Breast epithelium (tissue), 4 donors: ENCODE data around the gene SFRP4. TPM values are rescaled to one million over a fixed set of nuclear protein-coding genes. Genes with fewer than 3 reads are reported as not detected.
A peak's percentile ranks its signal among the peaks of the same experiment; 100 is the strongest.

ENCODE experiments used
- DNase-seq, 2 donors: peaks; one replicate each; pipeline ENCODE4 v3.0.0-alpha.2; 2019; ENCODE audit warnings: low spot score in 2 of 2
- H3K27ac ChIP-seq, 2 donors: fragments of 200-600 bp; sonication (generic) in 1 of 2; one replicate each; pipeline ENCODE4 v1.5.1; 2016 to 2019; ENCODE audit warnings: mild to moderate bottlenecking in 1 of 2
- H3K27me3 ChIP-seq, 2 donors: fragments of 200-600 bp; sonication (generic) in 1 of 2; one replicate each; pipeline versions ENCODE4 v1.5.1 to v1.6.0; 2017 to 2019; ENCODE audit warnings: control low read depth in 1 of 2, mild to moderate bottlenecking in 1 of 2
- H3K36me3 ChIP-seq: fragments of 200-600 bp; one replicate; pipeline ENCODE4 v1.5.1; 2019
- H3K4me1 ChIP-seq, 2 donors: fragments of 200-600 bp; sonication (generic); one replicate each; pipeline ENCODE4 v1.5.1; 2016 to 2019; ENCODE audit warnings: control low read depth in 1 of 2
- H3K4me3 ChIP-seq, 3 donors: fragments of 200-600 bp; sonication (generic); 1 replicate in 2 of 3; 2 replicates in 1 of 3; pipeline ENCODE4 v1.5.1; 2016 to 2019; ENCODE audit warnings: mild to moderate bottlenecking in 3 of 3, moderate library complexity in 2 of 3
- H3K9me3 ChIP-seq, 2 donors: fragments of 200-600 bp; sonication (generic) in 1 of 2; one replicate each; pipeline ENCODE4 v1.5.1; 2016 to 2019; ENCODE audit warnings: control low read depth in 1 of 2
- CTCF ChIP-seq, 3 donors: fragments of 450-650 bp; IDR thresholded peaks; one replicate each; pipeline ENCODE4 v1.5.1; 2016 to 2017; ENCODE audit warnings: antibody characterized with exemption in 3 of 3, mild to moderate bottlenecking in 3 of 3, moderate library complexity in 3 of 3
- POLR2A ChIP-seq: fragments of 450-650 bp; IDR thresholded peaks from one replicate; pipeline ENCODE4 v1.6.1; 2016; ENCODE audit warnings: antibody characterized with exemption, mild to moderate bottlenecking, moderate library complexity
- POLR2AphosphoS5 ChIP-seq, 3 donors: sonication (generic); formaldehyde crosslinking; IDR thresholded peaks; one replicate each; pipeline ENCODE4 v1.6.1; 2017; ENCODE audit warnings: antibody characterized with exemption in 3 of 3
- intact Hi-C: fragments of 100-400 bp; cut with DNase I; formaldehyde crosslinking; loops from one replicate; pipeline ENCODE4 v1.15.1; 2023; ENCODE audit warnings: low total_unique reads
- total RNA-seq, 3 donors: library from RNA; depleted of rRNA; stranded (reverse); fragments of >200 nt; gene quantifications; one replicate each; pipeline ENCODE4 v1.1.0, GENCODE V29; 2016

SFRP4 gene
- total RNA-seq, 3 donors from 2014 or later, result 13.3 to 27.2 (median 23.7) TPM

GRCh38 chr7:37918526-37918925 lies 1.9 kb upstream of the SFRP4 start:
- H3K27me3 ChIP-seq, result peaks cover 0 to 12% of the 10 kb centered on the region in 2 donors
- no peaks in the 10 kb centered on the region for H3K4me1 ChIP-seq
- no peak for DNase-seq
- H3K27ac ChIP-seq, result no peak overlapping the region
- no peak for TF ChIP-seq POLR2A
- TF ChIP-seq POLR2AphosphoS5 (IDR thresholded peaks at IDR 0.05), result no peak
- no peak for TF ChIP-seq CTCF (IDR thresholded peaks at IDR 0.05)
- intact Hi-C loops, result no loop called here
- no peaks in the 10 kb centered on the region for H3K36me3 ChIP-seq
- no peak overlapping the region for H3K4me3 ChIP-seq
- no peaks in the 10 kb centered on the region for H3K9me3 ChIP-seq

- Histone ChIP-seq H3K36me3 (no peaks in the 10 kb centered on the region), H3K9me3 (no peaks in the 10 kb centered on the region), H3K4me1 (no peaks in the 10 kb centered on the region), H3K27me3 (peaks cover 0 to 12% of the 10 kb centered on the region in 2 donors), H3K4me3 (peak overlapping the region; percentile 51 to 70 (median 64)), H3K27ac (peak overlapping the region; percentile 50 to 76)
- intact Hi-C loops, result no loop called here
- no peak for DNase-seq
- TF ChIP-seq POLR2AphosphoS5 (IDR thresholded peaks at IDR 0.05) (no peak), CTCF (IDR thresholded peaks at IDR 0.05) (no peak), POLR2A (no peak)
These were observed 472 bp downstream of the SFRP4 start for GRCh38 chr7:37916017-37916672.

- no peak for DNase-seq
- Histone ChIP-seq H3K9me3 (no peaks in the 10 kb centered on the region), H3K36me3 (no peaks in the 10 kb centered on the region), H3K27me3 (peaks cover 0 to 12% of the 10 kb centered on the region in 2 donors), H3K4me1 (no peaks in the 10 kb centered on the region), H3K27ac (no peak overlapping the region), H3K4me3 (peak overlapping the region in 2 of 3 donors; percentile 51 to 64)
- intact Hi-C loops, result no loop called here
- TF ChIP-seq CTCF (IDR thresholded peaks at IDR 0.05) (no peak), POLR2AphosphoS5 (IDR thresholded peaks at IDR 0.05) (no peak)
These were observed 1.2 kb downstream of the SFRP4 start for GRCh38 chr7:37915438-37915837.

GRCh38 chr7:37912756-37913155 lies 3.9 kb downstream of the SFRP4 start:
- no peaks in the 10 kb centered on the region for H3K4me1 ChIP-seq
- DNase-seq, result no peak
- no peak overlapping the region for H3K27ac ChIP-seq
- no peaks in the 10 kb centered on the region for H3K9me3 ChIP-seq
- no peak overlapping the region for H3K4me3 ChIP-seq
- H3K36me3 ChIP-seq, result no peaks in the 10 kb centered on the region
- peaks cover 0 to 12% of the 10 kb centered on the region in 2 donors for H3K27me3 ChIP-seq
- intact Hi-C loops, result no loop called here
- TF ChIP-seq POLR2A, result no peak
- TF ChIP-seq CTCF (IDR thresholded peaks at IDR 0.05), result no peak
- TF ChIP-seq POLR2AphosphoS5 (IDR thresholded peaks at IDR 0.05), result no peak

- no peak overlapping the region for H3K4me3 ChIP-seq
- H3K27ac ChIP-seq, result no peak overlapping the region
- no peaks in the 10 kb centered on the region for H3K36me3 ChIP-seq
- intact Hi-C loops, result no loop called here
- DNase-seq, result no peak
- TF ChIP-seq CTCF (IDR thresholded peaks at IDR 0.05), result no peak
- TF ChIP-seq POLR2A, result no peak
- TF ChIP-seq POLR2AphosphoS5 (IDR thresholded peaks at IDR 0.05), result no peak
- H3K9me3 ChIP-seq, result no peaks in the 10 kb centered on the region
- no peaks in the 10 kb centered on the region for H3K4me1 ChIP-seq
- H3K27me3 ChIP-seq, result no peaks in the 10 kb centered on the region
These were observed 8.3 kb downstream of the SFRP4 start for GRCh38 chr7:37908221-37908788.
